CD4-positive, alpha-beta T cell treated with Interleukin-17A for 4 hours (primary cell): ENCODE data around the gene CYP17A1.
"Not testable (repeated sequence)": the region's sequence is repeated elsewhere in the genome, so short reads cannot be mapped to it uniquely, and the experiment has no call there.

Source experiments
- DNase-seq: peaks from one replicate; pipeline ENCODE4 v3.0.0-alpha.2; 2020; ENCODE audit warnings: mixed read lengths

The CYP17A1 gene, protein sequence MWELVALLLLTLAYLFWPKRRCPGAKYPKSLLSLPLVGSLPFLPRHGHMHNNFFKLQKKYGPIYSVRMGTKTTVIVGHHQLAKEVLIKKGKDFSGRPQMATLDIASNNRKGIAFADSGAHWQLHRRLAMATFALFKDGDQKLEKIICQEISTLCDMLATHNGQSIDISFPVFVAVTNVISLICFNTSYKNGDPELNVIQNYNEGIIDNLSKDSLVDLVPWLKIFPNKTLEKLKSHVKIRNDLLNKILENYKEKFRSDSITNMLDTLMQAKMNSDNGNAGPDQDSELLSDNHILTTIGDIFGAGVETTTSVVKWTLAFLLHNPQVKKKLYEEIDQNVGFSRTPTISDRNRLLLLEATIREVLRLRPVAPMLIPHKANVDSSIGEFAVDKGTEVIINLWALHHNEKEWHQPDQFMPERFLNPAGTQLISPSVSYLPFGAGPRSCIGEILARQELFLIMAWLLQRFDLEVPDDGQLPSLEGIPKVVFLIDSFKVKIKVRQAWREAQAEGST

DNA sequence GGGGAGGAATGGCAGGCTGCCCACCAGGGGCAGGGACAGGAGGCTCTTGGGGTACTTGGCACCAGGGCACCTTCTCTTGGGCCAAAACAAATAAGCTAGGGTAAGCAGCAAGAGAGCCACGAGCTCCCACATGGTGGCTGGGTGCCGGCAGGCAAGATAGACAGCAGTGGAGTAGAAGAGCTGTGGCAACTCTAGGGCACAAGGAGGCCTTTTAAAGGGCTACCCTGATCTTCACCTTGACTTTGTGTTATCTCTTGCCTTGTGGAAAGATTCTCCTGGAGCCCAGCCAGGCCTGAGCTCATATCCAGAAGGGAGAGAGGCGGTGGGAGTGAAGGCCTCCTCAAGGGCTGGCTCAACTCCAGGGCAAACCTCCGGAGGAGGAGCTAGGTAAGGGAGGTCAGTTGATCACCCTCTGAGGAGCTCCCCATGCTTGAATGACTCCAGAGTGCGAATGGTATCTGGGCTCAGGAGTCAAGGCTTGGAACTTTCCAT is at the start of gene CYP17A1:
Gene CYP17A1, minus strand, starts transcription at position 184 of the 492 bp plus-strand sequence. Its CDS starts 52 bp downstream, at position 132.
- no peak for DNase-seq

DNA sequence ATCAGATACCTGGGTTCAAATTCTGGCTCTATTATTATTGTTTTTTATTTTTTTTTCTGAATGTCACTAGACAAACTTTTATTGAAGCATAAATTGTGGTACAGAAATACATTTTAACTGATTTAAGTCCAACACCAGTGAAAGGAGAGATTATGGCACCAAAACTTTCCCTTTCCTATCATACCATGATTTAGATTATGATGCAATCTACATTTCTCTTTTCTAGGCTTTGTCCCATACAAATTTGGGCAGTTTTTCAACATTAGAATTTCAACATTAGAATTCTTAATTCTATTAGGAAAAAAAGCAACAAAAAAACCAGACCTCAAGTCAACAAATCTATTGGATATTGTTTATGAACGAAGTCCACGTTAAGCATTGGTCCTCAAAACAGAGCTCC is 43.0 kb upstream of the CYP17A1 start:
- DNase-seq, result no peak

GRCh38 chr10:102878629-102879028 is 41.4 kb upstream of the CYP17A1 start:
- DNase-seq, result no peak

- no peak for DNase-seq
These were observed 39.5 kb upstream of the CYP17A1 start for GRCh38 chr10:102876747-102877153.

DNA sequence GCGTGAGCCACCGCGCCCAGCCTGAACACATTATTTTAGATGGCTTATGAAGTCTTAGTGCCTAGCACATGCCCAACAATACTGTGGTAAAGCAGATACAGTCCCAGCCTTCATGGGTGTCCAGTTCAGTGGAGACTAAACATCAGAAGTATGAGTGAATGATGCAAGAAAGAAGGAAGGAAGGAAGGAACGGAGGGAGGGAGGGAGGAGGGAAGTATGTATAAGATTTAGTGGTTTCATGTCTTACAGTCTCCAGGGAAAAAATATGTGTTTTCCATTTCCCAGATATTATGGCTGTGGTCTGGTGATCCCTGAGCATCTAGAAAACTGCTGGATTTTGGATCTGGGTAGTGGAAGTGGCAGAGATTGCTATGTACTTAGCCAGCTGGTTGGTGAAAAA is 35.0 kb upstream of the CYP17A1 start:
- DNase-seq, result no peak

DNA sequence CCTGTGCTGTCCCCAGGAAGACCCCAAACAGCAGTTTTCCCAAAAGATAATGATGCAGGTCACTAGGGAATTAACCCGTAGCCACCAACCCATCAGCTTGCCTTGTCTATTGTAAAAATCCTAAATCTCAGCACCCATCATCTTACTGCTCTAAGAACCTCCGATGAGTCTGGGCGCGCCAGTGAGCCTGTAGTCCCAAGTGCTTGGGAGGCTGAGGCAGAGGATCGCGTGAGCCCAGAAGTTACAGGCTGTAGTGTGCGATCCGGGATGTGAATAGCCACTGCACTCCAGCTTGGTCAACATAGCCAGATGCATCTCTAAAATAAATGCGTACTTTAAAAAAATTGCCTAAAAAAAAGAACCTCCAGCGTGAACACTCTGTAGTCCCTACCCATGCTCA is 33.0 kb upstream of the CYP17A1 start:
- DNase-seq, result no peak

GRCh38 chr10:102869258-102870198 is 32.3 kb upstream of the CYP17A1 start, which contains the start of gene AS3MT:
TSS of gene AS3MT (plus strand) at chr10:102869470. CDS start at chr10:102869593, 123 bp downstream.
- peak; percentile 15 for DNase-seq

GRCh38 chr10:102868911-102869257 is 31.7 kb upstream of the CYP17A1 start:
- no peak for DNase-seq

GRCh38 chr10:102865620-102866019 is 28.4 kb upstream of the CYP17A1 start:
- no peak for DNase-seq

GRCh38 chr10:102863660-102864059 is 26.4 kb upstream of the CYP17A1 start:
- no peak for DNase-seq

- DNase-seq, result no peak
These were observed 22.7 kb upstream of the CYP17A1 start for GRCh38 chr10:102859911-102860310.

GRCh38 chr10:102856758-102857424 is 19.7 kb upstream of the CYP17A1 start:
- DNase-seq, result no peak

GRCh38 chr10:102855731-102856436 is 18.7 kb upstream of the CYP17A1 start:
- DNase-seq, result not testable (repeated sequence)

DNA sequence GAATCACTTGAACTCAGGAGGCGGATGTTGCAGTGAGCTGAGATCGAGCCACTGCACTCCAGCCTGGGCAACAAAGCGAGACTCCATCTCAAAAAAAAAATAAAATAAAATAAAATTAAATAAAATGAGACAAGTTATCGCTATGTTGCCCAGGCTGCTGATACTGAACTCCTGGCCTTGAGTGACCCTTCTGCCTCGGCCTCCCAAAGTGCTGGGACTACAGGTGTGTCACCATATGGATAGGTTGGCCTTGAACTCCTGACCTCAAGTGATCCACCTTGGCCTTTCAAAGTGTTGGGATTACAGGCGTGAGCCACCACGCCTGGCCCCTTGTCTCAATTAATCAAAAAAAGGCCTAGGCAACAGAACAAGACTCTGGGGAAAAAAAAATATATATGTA is 16.0 kb upstream of the CYP17A1 start:
- DNase-seq, result not testable (repeated sequence)

DNA sequence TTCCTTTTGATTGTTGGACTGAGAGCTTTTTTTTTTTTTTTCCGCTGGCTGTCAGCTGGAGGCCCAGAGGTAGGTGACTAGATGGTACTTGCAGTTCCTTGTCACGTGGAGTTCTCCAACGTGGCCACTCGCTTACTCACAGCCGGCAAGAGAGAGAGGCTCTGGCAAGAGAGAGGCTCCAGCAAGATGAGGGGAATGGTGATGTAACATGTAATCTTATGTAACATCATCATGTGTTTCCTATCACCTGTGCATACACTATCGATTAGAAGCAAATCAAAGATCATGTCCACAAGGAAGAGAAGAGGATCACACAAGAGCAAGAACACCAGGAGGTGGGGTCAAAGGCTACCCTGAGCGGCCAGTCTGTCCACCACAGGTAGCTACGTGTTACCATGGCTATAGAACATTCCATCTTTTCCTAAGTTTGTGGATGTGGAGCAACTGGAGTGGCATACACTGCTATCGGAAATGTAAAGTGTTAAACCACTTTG is 12.9 kb upstream of the CYP17A1 start:
- DNase-seq, result no peak

GRCh38 chr10:102845352-102845902 is 8.2 kb upstream of the CYP17A1 start:
- no peak for DNase-seq

DNA sequence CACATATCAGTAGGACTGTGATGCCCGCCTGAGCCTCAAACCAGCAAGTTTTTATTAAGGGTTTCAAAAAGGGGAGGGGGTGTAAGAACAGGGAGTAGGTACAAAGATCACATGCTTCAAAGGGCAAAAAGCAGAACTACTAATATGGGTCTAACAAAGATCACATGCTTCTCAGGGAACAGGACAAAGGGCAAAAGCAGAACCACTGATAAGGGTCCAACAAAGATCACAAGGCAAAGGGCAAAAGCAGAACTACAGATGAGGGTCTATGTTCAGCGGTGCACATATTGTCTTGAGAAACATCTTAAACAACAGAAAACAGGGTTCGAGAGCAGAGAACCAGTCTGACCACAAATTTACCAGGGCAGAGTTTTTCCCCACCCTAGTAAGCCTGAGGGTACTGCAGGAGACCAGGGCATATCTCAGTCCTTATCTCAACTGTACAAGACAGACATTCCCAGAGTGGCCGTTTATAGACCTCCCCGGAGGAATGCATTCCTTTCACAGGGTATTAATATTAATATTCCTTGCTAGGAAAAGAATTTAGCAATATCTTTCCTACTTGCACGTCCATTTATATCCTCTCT is 7.1 kb upstream of the CYP17A1 start:
- DNase-seq, result not testable (repeated sequence)

DNA sequence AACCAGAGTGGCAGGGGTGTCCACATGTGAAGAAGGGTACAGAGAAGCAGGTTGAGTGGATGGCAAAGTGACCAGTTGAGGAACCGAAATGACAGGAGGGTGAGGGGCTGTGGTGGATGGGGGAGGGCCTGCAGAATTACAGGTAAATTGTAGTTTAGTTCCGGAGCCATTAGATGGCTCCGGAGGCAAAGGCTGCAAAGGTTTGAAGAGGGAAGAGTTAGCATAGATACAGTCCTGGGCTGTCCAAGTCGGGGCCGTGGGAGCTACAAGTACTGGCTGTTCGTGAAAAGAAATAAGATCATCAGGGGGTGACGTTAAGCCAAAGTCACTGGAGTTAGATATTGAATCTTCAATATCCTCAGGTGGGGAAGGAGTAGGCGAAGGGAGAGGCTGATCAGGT is 5.9 kb upstream of the CYP17A1 start:
- DNase-seq, result not testable (repeated sequence)

GRCh38 chr10:102841827-102842345 is 4.7 kb upstream of the CYP17A1 start:
- no peak for DNase-seq

- not testable (repeated sequence) for DNase-seq
These were observed 1.2 kb upstream of the CYP17A1 start for GRCh38 chr10:102838276-102838927.
